GM23248 (cell line): ENCODE data around the gene ROCK2.

ENCODE experiments used
- EZH2 ChIP-seq: fragments of 200-600 bp; sonication (generic); IDR thresholded peaks from 2 replicates; pipeline ENCODE4 v1.6.1; 2018; ENCODE audit warnings: antibody characterized with exemption, mild to moderate bottlenecking; ENCODE audit not compliant: insufficient read depth, poor library complexity, severe bottlenecking
- EZH2phosphoT487 ChIP-seq: fragments of 200-600 bp; sonication (generic); IDR thresholded peaks from 2 replicates; pipeline ENCODE4 v1.6.1; 2018; ENCODE audit warnings: antibody characterized with exemption, moderate library complexity, mild to moderate bottlenecking, low read depth; ENCODE audit not compliant: insufficient read depth

GRCh38 chr2:11187083-11187619, 157.3 kb downstream of the ROCK2 start:
- no peak for TF ChIP-seq EZH2phosphoT487
- TF ChIP-seq EZH2 = no peak
